DOHH2 (cell line): ENCODE data around the gene ALX4.

Source experiments
- CTCF ChIP-seq: fragments of 200-600 bp; sonication (generic); IDR thresholded peaks from one replicate; pipeline ENCODE4 v1.5.1; 2014; ENCODE audit warnings: antibody characterized with exemption, mild to moderate bottlenecking, low read depth, low read length; ENCODE audit not compliant: poor library complexity, severe bottlenecking
- EZH2phosphoT487 ChIP-seq: fragments of 200-600 bp; sonication (generic); IDR thresholded peaks from 2 replicates; pipeline ENCODE4 v1.6.1; 2017; ENCODE audit warnings: borderline replicate concordance, mild to moderate bottlenecking, antibody characterized with exemption, low read length, moderate library complexity, mixed read lengths

- TF ChIP-seq CTCF (no peak), EZH2phosphoT487 (no peak)
Observed at GRCh38 chr11:44304091-44305025, 5.6 kb downstream of the ALX4 start.
